WTC11 (cell line): ENCODE results near the gene NSMCE1. TPM values are rescaled to one million over a fixed set of nuclear protein-coding genes. Genes with fewer than 3 reads are reported as not detected.

Source experiments
- ATAC-seq: fragments of 200-7000 bp; cut with Tn5 transposase; 2 replicates; pipeline ENCODE4 v1.10.0; 2021; ENCODE audit warnings: mild to moderate bottlenecking, moderate library complexity
- CTCF ChIA-PET: fragments of 300-600 bp; sonication (Branson Sonifier 250); formaldehyde crosslinking; loops from one replicate; lab custom pipeline; 2021; ENCODE audit warnings: antibody characterized with exemption; lab: Charles Lee
- POLR2A ChIA-PET: fragments of 350-600 bp; sonication (Branson Sonifier 250); formaldehyde crosslinking; loops from one replicate; lab custom pipeline; 2021; ENCODE audit warnings: antibody characterized with exemption; lab: Charles Lee
- DNase-seq: peaks from one replicate; pipeline ENCODE4 v3.0.0; 2021; ENCODE audit warnings: low spot score
- H3K27ac Mint-ChIP-seq: 2 replicates; pipeline ENCODE4 v1.8.0; 2021; ENCODE audit warnings: mixed read lengths
- H3K27me3 Mint-ChIP-seq: 2 replicates; pipeline ENCODE4 v1.8.0; 2021; ENCODE audit warnings: low read depth, mild to moderate bottlenecking, moderate library complexity, mixed read lengths
- H3K36me3 Mint-ChIP-seq: 2 replicates; pipeline ENCODE4 v1.8.0; 2021; ENCODE audit warnings: mixed read lengths
- H3K4me1 Mint-ChIP-seq: 2 replicates; pipeline ENCODE4 v1.8.0; 2022; ENCODE audit warnings: mixed read lengths
- H3K4me3 Mint-ChIP-seq: 2 replicates; pipeline ENCODE4 v1.8.0; 2021; ENCODE audit warnings: mild to moderate bottlenecking, moderate library complexity, mixed read lengths
- H3K9me3 Mint-ChIP-seq: 2 replicates; pipeline ENCODE4 v1.8.0; 2021; ENCODE audit warnings: mixed read lengths
- ATF2 ChIP-seq: sonication (generic); formaldehyde crosslinking; IDR thresholded peaks from 2 replicates; pipeline ENCODE4 v1.8.1; 2022; ENCODE audit warnings: low read depth, missing genetic modification reagents, borderline replicate concordance
- ATF6 ChIP-seq: sonication (generic); formaldehyde crosslinking; IDR thresholded peaks from 2 replicates; pipeline ENCODE4 v1.8.1; 2023; ENCODE audit warnings: mild to moderate bottlenecking, missing genetic modification reagents
- CBFB ChIP-seq: sonication (generic); formaldehyde crosslinking; IDR thresholded peaks from 2 replicates; pipeline ENCODE4 v1.8.1; 2022; ENCODE audit warnings: mild to moderate bottlenecking, low read depth, missing genetic modification reagents
- CREM ChIP-seq: sonication (generic); formaldehyde crosslinking; IDR thresholded peaks from 2 replicates; pipeline ENCODE4 v1.8.1; 2022; ENCODE audit warnings: mild to moderate bottlenecking, missing genetic modification reagents, moderate library complexity
- E2F4 ChIP-seq: sonication (generic); formaldehyde crosslinking; IDR thresholded peaks from 2 replicates; pipeline ENCODE4 v1.8.1; 2022; ENCODE audit warnings: low read depth, mild to moderate bottlenecking, moderate library complexity, missing genetic modification reagents, borderline replicate concordance
- ESRRA ChIP-seq: sonication (generic); formaldehyde crosslinking; IDR thresholded peaks from 2 replicates; pipeline ENCODE4 v1.8.1; 2022; ENCODE audit warnings: mild to moderate bottlenecking, missing genetic modification reagents, borderline replicate concordance
- ETV6 ChIP-seq: sonication (generic); formaldehyde crosslinking; IDR thresholded peaks from 2 replicates; pipeline ENCODE4 v1.8.1; 2022; ENCODE audit warnings: mild to moderate bottlenecking, missing genetic modification reagents
- GABPB1 ChIP-seq: sonication (generic); formaldehyde crosslinking; IDR thresholded peaks from 2 replicates; pipeline ENCODE4 v1.8.1; 2023; ENCODE audit warnings: mild to moderate bottlenecking, missing genetic modification reagents
- IRF2 ChIP-seq: sonication (generic); formaldehyde crosslinking; IDR thresholded peaks from 2 replicates; pipeline ENCODE4 v1.8.0; 2022; ENCODE audit warnings: low read depth, missing genetic modification reagents, borderline replicate concordance
- KAT7 ChIP-seq: sonication (generic); formaldehyde crosslinking; IDR thresholded peaks from 2 replicates; pipeline ENCODE4 v1.8.1; 2023; ENCODE audit warnings: missing genetic modification reagents, mild to moderate bottlenecking, borderline replicate concordance
- MAX ChIP-seq: sonication (generic); formaldehyde crosslinking; IDR thresholded peaks from 2 replicates; pipeline ENCODE4 v1.8.0; 2022; ENCODE audit warnings: mild to moderate bottlenecking, missing genetic modification reagents
- NFE2L1 ChIP-seq: sonication (generic); formaldehyde crosslinking; IDR thresholded peaks from 2 replicates; pipeline ENCODE4 v1.8.1; 2023; ENCODE audit warnings: missing genetic modification reagents
- NR3C1 ChIP-seq: sonication (generic); formaldehyde crosslinking; conservative IDR thresholded peaks from 2 replicates; pipeline ENCODE4 v1.8.1; 2023; ENCODE audit warnings: low read depth, mild to moderate bottlenecking, missing genetic modification reagents
- PREB ChIP-seq: sonication (generic); formaldehyde crosslinking; IDR thresholded peaks from 2 replicates; pipeline ENCODE4 v1.8.1; 2022; ENCODE audit warnings: mild to moderate bottlenecking, missing genetic modification reagents, moderate library complexity, borderline replicate concordance
- RORB ChIP-seq: fragments of 250-450 bp; sonication (Bioruptor Pico); IDR thresholded peaks from 2 replicates; pipeline ENCODE4 v1.9.0; 2021; ENCODE audit warnings: mild to moderate bottlenecking
- TCF7 ChIP-seq: sonication (generic); formaldehyde crosslinking; IDR thresholded peaks from 2 replicates; pipeline ENCODE4 v1.8.0; 2022; ENCODE audit warnings: mild to moderate bottlenecking, low read depth, missing genetic modification reagents, moderate library complexity
- TEAD1 ChIP-seq: sonication (generic); formaldehyde crosslinking; IDR thresholded peaks from 2 replicates; pipeline ENCODE4 v1.8.0; 2022; ENCODE audit warnings: mild to moderate bottlenecking, missing genetic modification reagents
- TEAD4 ChIP-seq: sonication (generic); formaldehyde crosslinking; IDR thresholded peaks from 2 replicates; pipeline ENCODE4 v1.8.0; 2022; ENCODE audit warnings: mild to moderate bottlenecking, missing genetic modification reagents
- USF2 ChIP-seq: sonication (generic); formaldehyde crosslinking; IDR thresholded peaks from 2 replicates; pipeline ENCODE4 v1.8.1; 2023; ENCODE audit warnings: mild to moderate bottlenecking, missing genetic modification reagents, moderate library complexity
- ZBTB21 ChIP-seq: sonication (generic); formaldehyde crosslinking; IDR thresholded peaks from 2 replicates; pipeline ENCODE4 v1.8.1; 2023; ENCODE audit warnings: mild to moderate bottlenecking, missing genetic modification reagents, borderline replicate concordance
- ZNF121 ChIP-seq: sonication (generic); formaldehyde crosslinking; IDR thresholded peaks from 2 replicates; pipeline ENCODE4 v1.8.0; 2023; ENCODE audit warnings: missing genetic modification reagents
- ZNF138 ChIP-seq: sonication (generic); formaldehyde crosslinking; conservative IDR thresholded peaks from 2 replicates; pipeline ENCODE4 v1.8.1; 2022; ENCODE audit warnings: mild to moderate bottlenecking, moderate library complexity, missing genetic modification reagents
- ZNF219 ChIP-seq: sonication (generic); formaldehyde crosslinking; IDR thresholded peaks from 2 replicates; pipeline ENCODE4 v1.8.0; 2023; ENCODE audit warnings: missing genetic modification reagents, mild to moderate bottlenecking, borderline replicate concordance
- ZNF281 ChIP-seq: sonication (generic); formaldehyde crosslinking; IDR thresholded peaks from 2 replicates; pipeline ENCODE4 v1.8.0; 2023; ENCODE audit warnings: mild to moderate bottlenecking, missing genetic modification reagents
- ZSCAN18 ChIP-seq: fragments of 250-450 bp; sonication (Bioruptor Pico); IDR thresholded peaks from 2 replicates; pipeline ENCODE4 v2.1.2; 2022; ENCODE audit warnings: mild to moderate bottlenecking, moderate library complexity
- total RNA-seq: library from RNA; stranded (reverse); gene quantifications from 3 replicates; pipeline ENCODE4 v1.2.3, GENCODE V29; 2021

NSMCE1 gene
- total RNA-seq, 1 experiment from 2014 or later, result 29.4 TPM

- TF ChIP-seq ATF2 (CRISPR knock-in tag), result no peak
- no peak for TF ChIP-seq ZBTB21 (CRISPR knock-in tag)
- TF ChIP-seq ZNF281 (CRISPR knock-in tag), result no peak
- TF ChIP-seq CBFB, result no peak
- no peak for TF ChIP-seq NFE2L1
- no peak for TF ChIP-seq KAT7 (CRISPR knock-in tag)
- no peak for TF ChIP-seq NR3C1 (CRISPR knock-in tag)
- TF ChIP-seq ZNF219 (CRISPR knock-in tag), result no peak
Observed at GRCh38 chr16:27239906-27240655, 28.5 kb downstream of the NSMCE1 start (continued).

- Mint-ChIP-seq H3K4me3 (no peak overlapping the region), H3K36me3 (no peaks in the 10 kb centered on the region), H3K27me3 (no peaks in the 10 kb centered on the region), H3K4me1 (peaks cover 42% of the 10 kb centered on the region), H3K9me3 (no peaks in the 10 kb centered on the region), H3K27ac (no peak overlapping the region)
- DNase-seq, result no peak
- ChIA-PET CTCF (interaction anchor here (0.7 to 6.4 kb wide), 6 partner anchors 60 to 139 kb away, joined by 3 to 109 read pairs (median 3); no protein-coding TSS in a partner anchor), POLR2A (no interaction called here)
- ATAC-seq, result no peak
- no peak for TF ChIP-seq TCF7 (CRISPR knock-in tag)
- no peak for TF ChIP-seq IRF2 (CRISPR knock-in tag)
- no peak for TF ChIP-seq ZNF138
- no peak for TF ChIP-seq TEAD4 (CRISPR knock-in tag)
- TF ChIP-seq ATF6 (CRISPR knock-in tag), result no peak
- no peak for TF ChIP-seq RORB (CRISPR knock-in tag)
- no peak for TF ChIP-seq ZSCAN18
- TF ChIP-seq CREM (CRISPR knock-in tag), result no peak
- TF ChIP-seq NR3C1 (CRISPR knock-in tag), result no peak
- TF ChIP-seq ETV6 (CRISPR knock-in tag), result no peak
- TF ChIP-seq GABPB1, result no peak
- no peak for TF ChIP-seq E2F4
- no peak for TF ChIP-seq USF2 (CRISPR knock-in tag)
- TF ChIP-seq NFE2L1, result no peak
- no peak for TF ChIP-seq ESRRA (CRISPR knock-in tag)
- no peak for TF ChIP-seq MAX (CRISPR knock-in tag)
- no peak for TF ChIP-seq TEAD1 (CRISPR knock-in tag)
- no peak for TF ChIP-seq PREB (CRISPR knock-in tag)
- no peak for TF ChIP-seq ZNF121 (CRISPR knock-in tag)
Observed at GRCh38 chr16:27239026-27239425, 29.5 kb downstream of the NSMCE1 start.
